A549 treated with Hydrocortisone at 1 μM for 4 hours (cell line): ENCODE measurements around the gene FER. TPM values are rescaled to one million over a fixed set of nuclear protein-coding genes. Genes with fewer than 3 reads are reported as not detected.

Experiments
- total RNA-seq: library from RNA; stranded (reverse); fragments of 200-300 nt; extraction: Qiagen RNA extraction; gene quantifications from 5 replicates; pipeline ENCODE4 v1.2.3, GENCODE V29; 2022

The FER gene
- 2.9 to 6.0 TPM (median 5.2 TPM) in 5 replicates for total RNA-seq

DNA sequence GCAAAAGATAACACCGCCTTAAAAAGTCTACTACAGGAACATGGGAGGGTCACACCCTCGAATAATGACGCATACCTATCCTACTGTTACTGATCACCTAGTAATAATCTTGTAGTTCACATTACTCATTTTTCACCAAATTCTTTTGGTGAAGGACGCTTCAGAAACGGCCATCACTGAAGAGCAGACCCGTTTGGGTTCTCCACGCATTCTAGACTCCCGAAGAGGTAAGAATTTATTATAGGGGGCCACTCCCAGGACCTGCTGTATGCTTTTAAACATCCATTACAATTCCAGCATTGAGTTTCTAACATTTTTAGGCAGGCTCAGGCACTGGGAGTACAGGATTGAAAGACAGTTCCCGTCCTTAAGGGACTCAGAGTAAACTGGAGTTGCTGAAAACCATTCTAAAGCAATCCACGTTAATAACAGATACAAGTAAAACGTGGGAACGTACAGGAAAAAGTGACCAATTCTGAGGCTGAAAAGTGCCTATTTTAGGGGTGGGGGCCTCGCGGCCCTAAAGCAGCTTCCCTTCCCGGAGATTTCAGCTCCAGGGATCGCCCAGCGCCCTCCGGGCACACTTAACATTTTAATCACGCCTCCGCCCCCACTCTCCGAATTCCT lies at the start of gene FER:
Gene FER (plus strand): TSS at position 124 of the 627 bp plus-strand sequence. CDS start 50,286 bp downstream, outside the sequence.

